Esophagus squamous epithelium (tissue), 4 donors: ENCODE data around the gene RPTOR.

Source experiments
- CTCF ChIP-seq, 6 experiments: fragments of 450-650 bp in 4 of 6; fragments of 200-600 bp in 2 of 6; sonication (generic) in 2 of 6; IDR thresholded peaks; one replicate each; pipeline ENCODE4 v1.5.1; 2016 to 2019; ENCODE audit warnings: antibody characterized with exemption in 6 of 6, mild to moderate bottlenecking in 4 of 6, moderate library complexity in 4 of 6
- POLR2A ChIP-seq, 4 donors: fragments of 450-650 bp; IDR thresholded peaks; one replicate each; pipeline ENCODE4 v1.6.1; 2017; ENCODE audit warnings: antibody characterized with exemption in 4 of 4, mild to moderate bottlenecking in 4 of 4, moderate library complexity in 3 of 4

- no peak for TF ChIP-seq CTCF (IDR thresholded peaks at IDR 0.05)
- TF ChIP-seq POLR2A (IDR thresholded peaks at IDR 0.05) = no peak
Measured at GRCh38 chr17:80779336-80779735, 234.7 kb downstream of the RPTOR start.
